Heart left ventricle (tissue), 13 donors: ENCODE results near the gene PREPL.

ENCODE experiments used
- POLR2A ChIP-seq, 2 donors: fragments of 450-650 bp; IDR thresholded peaks; one replicate each; pipeline ENCODE4 v1.6.1; 2017; ENCODE audit warnings: antibody characterized with exemption in 2 of 2, mild to moderate bottlenecking in 2 of 2, moderate library complexity in 2 of 2
- TF ChIP-seq, protein P1 (sequence below), 12 donors: fragments of 200-600 bp; sonication (generic) in 4 of 12; IDR thresholded peaks; one replicate each; pipeline versions ENCODE4 v1.5.0 to v1.8.0; 2018 to 2022; ENCODE audit warnings: antibody characterized with exemption in 12 of 12, mild to moderate bottlenecking in 5 of 12
- donor health status: ischemic (EF 13 %, LVEDD 7.1; RV severe dilation, severe dysfunction).
- donor health status: DM: no; HTN: yes; CAD: no.
- donor health status: DM: no; HTN: no; CAD: no.
- donor health status: ischemic (EF 25% LVEDD 6.9; RV normal size, moderate dysfunction).
- donor health status: ischemic (EF 25% LVEDD 5.7; RV mildly dilated, moderate dysfunction).
- donor health status: ischemic (EF 35%, LVEDD 5.7; RV mildly dilated, moderate dysfunction).
- donor health status: nonischemic (EF 11% LVEDD 7.7; RV severe dilation, severe dysfunction).
- donor health status: DM: yes; HTN: yes; CAD: no.
- donor health status: PGD.
- donor health status: ischemic (EF 29% LVEDD 5.4; RV normal size, mild dysfunction).
- donor health status: nonischemic (EF 23%, LVEDD 6.1; RV moderate dilation, normal function).

GRCh38 chr2:44269831-44270230 lies 91.5 kb downstream of the PREPL start:
- TF ChIP-seq, protein P1, sequence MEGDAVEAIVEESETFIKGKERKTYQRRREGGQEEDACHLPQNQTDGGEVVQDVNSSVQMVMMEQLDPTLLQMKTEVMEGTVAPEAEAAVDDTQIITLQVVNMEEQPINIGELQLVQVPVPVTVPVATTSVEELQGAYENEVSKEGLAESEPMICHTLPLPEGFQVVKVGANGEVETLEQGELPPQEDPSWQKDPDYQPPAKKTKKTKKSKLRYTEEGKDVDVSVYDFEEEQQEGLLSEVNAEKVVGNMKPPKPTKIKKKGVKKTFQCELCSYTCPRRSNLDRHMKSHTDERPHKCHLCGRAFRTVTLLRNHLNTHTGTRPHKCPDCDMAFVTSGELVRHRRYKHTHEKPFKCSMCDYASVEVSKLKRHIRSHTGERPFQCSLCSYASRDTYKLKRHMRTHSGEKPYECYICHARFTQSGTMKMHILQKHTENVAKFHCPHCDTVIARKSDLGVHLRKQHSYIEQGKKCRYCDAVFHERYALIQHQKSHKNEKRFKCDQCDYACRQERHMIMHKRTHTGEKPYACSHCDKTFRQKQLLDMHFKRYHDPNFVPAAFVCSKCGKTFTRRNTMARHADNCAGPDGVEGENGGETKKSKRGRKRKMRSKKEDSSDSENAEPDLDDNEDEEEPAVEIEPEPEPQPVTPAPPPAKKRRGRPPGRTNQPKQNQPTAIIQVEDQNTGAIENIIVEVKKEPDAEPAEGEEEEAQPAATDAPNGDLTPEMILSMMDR (IDR thresholded peaks at IDR 0.05): no peak
- no peak for TF ChIP-seq POLR2A (IDR thresholded peaks at IDR 0.05)
